ENCODE data around the gene SRPRA. TPM values are rescaled to one million over a fixed set of nuclear protein-coding genes. Genes with fewer than 3 reads are reported as not detected.

The SRPRA gene
- total RNA-seq, 1 donor from 2014 or later: 157 TPM

DNA sequence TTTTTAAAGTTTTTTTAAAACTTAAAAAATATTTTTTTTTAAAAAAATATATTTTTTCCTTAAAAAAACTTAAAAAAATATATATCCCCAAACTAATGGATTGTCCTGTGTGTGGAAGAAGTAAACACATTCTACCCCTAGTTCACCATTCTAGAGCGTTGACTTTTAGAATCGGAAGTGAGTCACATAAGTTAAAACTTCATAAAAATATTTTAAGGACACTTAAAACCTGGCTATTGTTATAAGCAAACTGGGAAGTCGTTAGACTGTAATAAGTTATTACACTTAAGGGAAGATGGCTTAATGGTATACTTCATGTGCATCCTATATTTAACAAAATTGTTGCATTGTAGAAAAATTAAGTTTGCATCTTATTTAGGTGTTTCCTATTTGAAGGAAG lies 36.0 kb downstream of the SRPRA start:
- intact Hi-C loops (cut with micrococcal nuclease): no loop called here

DNA sequence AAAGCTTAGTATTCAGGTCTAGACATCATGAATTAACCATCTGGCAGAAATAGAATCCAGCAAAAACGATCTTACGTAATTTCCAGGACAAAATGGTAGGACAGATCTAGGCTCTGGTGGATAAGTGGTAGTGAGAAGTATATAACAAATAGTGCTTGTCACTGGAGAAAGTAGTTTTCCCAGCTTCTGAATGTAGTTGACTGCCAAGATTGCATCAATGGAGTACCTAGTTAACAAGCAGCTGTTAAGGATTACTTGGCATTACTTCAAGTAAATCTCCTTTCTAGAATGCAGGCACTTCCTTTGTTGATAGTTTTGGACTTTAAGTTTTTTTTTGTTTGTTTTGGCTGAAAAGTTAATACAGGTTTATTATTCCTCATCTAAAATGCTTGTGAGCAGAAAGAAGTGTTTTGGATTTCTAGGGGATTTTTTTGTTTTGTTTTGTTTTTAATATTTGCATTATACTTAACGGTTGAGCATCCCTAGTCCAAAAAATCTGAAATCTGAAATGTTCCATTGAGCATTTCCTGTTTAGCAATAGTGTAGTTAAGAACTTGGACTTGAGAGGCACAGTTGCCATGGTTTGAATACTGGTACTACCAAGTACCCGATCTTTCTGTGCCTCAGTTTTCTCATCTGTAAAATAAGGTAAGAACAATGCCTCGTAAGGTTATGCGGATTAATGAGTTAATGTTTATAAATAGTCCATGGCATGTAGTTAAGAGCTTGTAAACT lies 36.8 kb downstream of the SRPRA start:
- intact Hi-C loops (cut with micrococcal nuclease): no loop called here

DNA sequence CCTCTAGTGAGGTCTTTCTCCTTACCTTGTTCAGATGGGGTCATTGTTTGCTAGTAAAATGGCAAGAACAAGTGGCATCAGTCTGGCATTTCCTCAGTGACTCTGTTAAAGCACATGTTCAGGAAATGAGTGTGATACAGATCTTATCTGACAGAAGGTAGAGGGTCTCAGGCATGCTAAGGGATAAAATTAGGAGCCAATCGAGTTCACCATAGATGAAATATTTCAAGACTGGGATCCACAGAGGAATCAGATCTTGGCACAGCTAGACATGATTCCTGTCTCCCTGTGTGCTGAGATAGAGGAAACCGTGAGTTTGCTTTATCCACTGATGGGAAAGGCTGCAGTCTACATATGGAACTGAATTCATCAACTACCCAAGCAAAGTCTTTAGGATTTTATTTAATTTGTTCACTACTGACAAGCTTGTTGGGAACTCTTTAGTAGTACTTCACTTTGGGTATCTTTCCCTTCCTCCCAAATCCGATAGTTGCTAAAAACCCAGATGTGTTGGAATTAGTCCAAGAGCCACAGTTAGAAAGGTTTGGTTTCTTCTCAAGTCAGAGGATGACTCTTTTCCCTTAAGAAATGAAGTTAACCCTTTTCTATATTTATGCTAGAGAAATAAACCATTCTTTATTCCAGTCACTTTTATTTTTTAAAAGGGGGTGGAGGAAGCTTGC lies 38.7 kb downstream of the SRPRA start:
- intact Hi-C loops (cut with micrococcal nuclease): no loop called here

GRCh38 chr11:126226334-126227084 lies 42.2 kb downstream of the SRPRA start:
- intact Hi-C loops (cut with micrococcal nuclease): no loop called here

- intact Hi-C loops (cut with micrococcal nuclease): no loop called here
These were observed 43.4 kb downstream of the SRPRA start for GRCh38 chr11:126225295-126225665.

DNA sequence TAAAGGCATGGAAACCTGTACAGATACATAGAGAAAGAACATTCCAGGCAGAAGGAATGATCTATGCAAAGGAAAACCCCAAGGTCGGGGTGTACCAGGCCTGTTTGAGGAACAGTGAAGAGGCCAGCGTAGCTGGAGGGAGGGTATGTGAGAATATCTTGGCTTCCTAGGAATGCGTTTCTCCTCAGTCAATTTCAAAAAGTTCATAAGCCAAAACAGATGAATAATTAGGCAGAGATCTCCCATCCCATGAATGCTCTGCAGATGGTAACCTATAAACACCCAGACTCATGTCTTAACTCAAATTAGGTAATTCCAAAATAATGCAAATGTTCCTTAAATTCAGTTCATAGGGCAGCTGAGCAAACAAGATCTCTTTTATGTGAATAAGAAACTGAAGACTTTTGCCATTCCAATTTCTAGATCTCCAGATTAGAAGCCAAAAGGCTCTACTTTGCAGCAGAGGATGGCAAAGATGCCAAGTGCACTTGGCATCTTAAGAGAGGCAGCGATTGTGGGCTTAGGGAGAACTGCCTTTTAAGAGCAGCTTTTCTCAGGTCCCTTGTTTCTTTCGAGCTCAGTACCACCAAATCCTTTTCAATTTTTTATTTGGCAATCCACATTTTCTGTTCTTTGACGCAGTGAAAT lies 43.9 kb downstream of the SRPRA start:
- intact Hi-C loops (cut with micrococcal nuclease): no loop called here

GRCh38 chr11:126219547-126219946 lies 49.1 kb downstream of the SRPRA start:
- intact Hi-C loops (cut with micrococcal nuclease): no loop called here

GRCh38 chr11:126217491-126217890 lies 51.2 kb downstream of the SRPRA start:
- intact Hi-C loops (cut with micrococcal nuclease): no loop called here

GRCh38 chr11:126216526-126217305 lies 52.0 kb downstream of the SRPRA start:
- intact Hi-C loops (cut with micrococcal nuclease): no loop called here

- intact Hi-C loops (cut with micrococcal nuclease): loop anchor here (5.0 kb wide), 2 partner anchors 588 to 1263 kb away; partner anchors contain the start of genes CCDC15 and CHEK1
These were observed 53.9 kb downstream of the SRPRA start for GRCh38 chr11:126214841-126215240.

DNA sequence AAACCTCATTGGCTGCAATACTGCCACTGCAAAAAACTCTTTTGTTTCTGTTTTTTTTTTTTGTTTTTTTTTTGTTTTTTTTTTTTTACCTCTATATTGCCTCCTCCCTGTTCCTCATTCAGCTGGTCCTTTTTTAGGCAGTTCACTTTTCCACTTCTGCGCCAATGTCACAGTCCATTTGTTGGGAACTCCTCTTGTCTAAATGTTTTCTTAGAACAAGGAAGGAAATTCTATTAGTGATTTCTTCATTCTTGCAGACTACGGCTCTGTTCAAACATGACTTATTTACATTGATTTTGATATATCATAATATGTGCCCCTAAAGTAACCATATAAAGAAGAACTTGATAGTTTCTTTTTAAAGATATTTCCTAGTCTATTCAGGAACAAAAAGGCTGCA lies 54.3 kb downstream of the SRPRA start:
- intact Hi-C loops (cut with micrococcal nuclease): loop anchor here (5.0 kb wide), 2 partner anchors 587 to 1262 kb away; partner anchors contain the start of genes CCDC15 and CHEK1

Other genes starting within 250 kb of the SRPRA start
- 2.6 and 4.5 TPM in 2 replicates for gene CDON, start 206.0 kb downstream of the SRPRA start, total RNA-seq
- 34.9 and 36.3 TPM in 2 replicates for gene RPUSD4, start 57.2 kb downstream of the SRPRA start, total RNA-seq
- gene FAM118B, start 57.1 kb downstream of the SRPRA start, total RNA-seq: 11.8 and 12.1 TPM in 2 replicates
- gene FOXRED1, start 259 bp upstream of the SRPRA start, total RNA-seq: 43.1 and 48.2 TPM in 2 replicates
- gene TIRAP, start 14.2 kb upstream of the SRPRA start, total RNA-seq: 14.8 and 17.6 TPM in 2 replicates
- gene DCPS, start 35.2 kb upstream of the SRPRA start, total RNA-seq: 38.8 and 43.9 TPM in 2 replicates
- 8.4 and 9.0 TPM in 2 replicates for gene ST3GAL4, start 86.8 kb upstream of the SRPRA start, total RNA-seq